NCI-H187 (cell line): ENCODE results near the gene SORBS2.

ENCODE experiments used
- DNase-seq, 2 experiments: peaks; one replicate each; lab custom pipeline; 2025; lab: John Stamatoyannopoulos, UW

SORBS2 gene

DNA sequence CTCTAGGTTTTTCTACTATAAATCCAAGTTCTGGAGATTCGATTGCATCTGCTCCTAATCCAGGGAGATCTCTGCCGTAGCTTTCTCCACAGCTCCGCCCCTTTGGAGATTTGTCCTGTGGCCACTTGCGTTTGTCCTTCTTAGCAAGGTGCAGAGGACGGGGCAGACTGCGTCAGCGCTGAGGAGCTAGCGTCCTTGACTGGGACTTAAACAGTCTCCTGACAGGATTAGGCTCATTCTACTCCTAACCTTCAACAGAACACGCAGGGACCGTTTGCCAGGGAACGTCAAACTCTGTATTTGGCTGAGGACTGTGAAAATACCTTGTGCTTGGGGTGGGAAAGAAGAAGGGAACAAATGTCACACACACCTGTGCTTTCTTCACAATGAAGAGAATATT, 38.6 kb downstream of the SORBS2 start:
- DNase-seq, result no peak

DNA sequence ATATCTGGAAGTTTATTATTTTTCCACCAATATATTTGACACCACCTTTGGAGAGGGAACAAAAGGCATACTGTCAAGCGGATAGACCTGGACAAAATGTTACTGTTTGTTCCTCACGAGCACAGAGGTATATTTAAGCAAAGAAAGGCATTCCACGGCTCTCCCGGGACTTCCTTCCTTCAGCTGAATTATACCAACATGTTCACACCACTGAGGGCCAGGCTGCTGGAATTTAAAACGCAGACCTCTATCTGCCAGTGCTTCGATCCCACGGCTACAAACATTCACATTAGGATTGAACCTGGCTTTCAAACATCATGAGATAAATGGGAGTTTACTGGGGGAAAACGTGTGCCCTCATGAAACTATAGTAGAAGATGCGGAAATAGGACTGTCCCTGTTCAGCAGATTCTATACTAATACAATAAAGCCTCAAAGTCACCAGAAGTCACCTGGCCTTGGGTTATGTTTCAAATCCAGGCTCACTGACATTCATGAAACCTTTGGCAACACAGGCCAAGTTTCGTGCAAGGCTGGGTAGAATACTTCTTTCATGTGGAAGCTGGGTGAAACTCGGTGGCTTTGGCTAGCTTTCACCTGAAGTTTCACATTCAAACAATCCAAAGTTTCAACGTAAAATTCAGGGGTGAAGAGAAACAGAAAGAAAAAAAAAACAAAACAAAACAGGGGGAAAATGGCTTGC, 39.5 kb downstream of the SORBS2 start:
- DNase-seq, result no peak

DNA sequence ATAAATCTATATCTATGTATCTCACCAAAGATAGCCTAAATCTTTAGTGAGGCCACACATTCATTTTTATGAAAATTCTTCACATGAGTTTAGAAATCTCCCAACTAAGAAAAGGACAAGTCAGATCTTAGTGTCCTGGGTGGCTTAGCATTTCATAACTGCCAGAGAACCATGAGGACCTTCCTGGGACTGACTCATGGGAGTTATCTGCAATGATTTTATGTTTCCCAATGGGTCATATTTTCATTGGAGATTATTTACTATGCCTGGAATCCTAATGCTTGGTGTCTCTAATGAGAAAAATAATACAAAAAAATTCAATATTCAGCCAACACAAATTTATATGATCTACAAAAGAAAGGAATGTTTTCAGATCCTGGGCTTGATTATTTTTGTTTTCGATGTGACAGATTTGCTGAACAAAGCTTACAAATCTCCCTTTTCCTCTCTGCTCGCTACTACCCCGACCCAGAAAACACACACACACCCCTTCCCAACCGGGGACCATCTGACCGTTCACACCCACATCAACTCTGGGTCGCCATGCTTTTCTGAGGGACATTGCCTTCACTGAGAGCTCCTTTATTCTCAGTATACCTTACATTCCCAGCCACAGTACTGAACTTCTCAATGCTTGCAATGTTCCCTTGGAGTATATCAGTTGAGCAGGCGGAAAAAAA, 40.1 kb downstream of the SORBS2 start:
- DNase-seq, result no peak

DNA sequence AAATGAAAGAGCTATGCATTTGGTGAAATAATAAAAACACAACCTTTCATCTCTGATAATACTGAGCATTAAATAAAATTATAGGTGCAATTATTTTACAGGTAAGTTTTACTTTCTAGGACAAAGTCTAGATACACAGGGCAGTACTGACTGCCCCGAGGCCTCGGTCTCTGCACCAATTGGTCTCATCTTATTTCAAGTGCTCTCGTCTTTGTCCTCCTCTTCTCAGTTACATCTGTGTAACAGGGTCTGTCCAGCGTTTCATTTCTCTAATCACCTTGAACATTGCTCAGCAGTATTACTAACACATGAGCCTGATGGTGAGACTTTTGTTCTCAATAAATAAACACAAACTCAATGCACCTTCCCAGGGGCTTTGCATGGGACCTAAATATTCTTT, 44.5 kb downstream of the SORBS2 start:
- no peak for DNase-seq

DNA sequence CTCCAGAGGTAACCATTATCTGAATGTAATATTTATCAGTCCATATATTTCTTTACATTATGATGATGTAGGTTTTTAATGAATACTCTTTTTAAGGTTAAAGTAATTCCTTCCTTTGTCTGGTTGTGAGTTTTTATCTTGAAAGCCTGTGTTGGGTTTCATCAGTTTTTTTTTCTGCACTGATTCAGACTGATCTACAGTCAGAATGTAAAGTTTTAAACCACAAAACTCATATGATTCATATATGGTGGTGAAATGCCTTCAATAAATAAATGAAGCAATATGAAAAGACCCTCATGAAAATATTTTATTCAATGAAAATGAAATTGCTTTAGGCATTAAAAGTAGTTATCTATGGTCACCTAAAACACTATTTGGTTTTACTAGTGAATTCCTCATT, 47.1 kb downstream of the SORBS2 start:
- no peak for DNase-seq

DNA sequence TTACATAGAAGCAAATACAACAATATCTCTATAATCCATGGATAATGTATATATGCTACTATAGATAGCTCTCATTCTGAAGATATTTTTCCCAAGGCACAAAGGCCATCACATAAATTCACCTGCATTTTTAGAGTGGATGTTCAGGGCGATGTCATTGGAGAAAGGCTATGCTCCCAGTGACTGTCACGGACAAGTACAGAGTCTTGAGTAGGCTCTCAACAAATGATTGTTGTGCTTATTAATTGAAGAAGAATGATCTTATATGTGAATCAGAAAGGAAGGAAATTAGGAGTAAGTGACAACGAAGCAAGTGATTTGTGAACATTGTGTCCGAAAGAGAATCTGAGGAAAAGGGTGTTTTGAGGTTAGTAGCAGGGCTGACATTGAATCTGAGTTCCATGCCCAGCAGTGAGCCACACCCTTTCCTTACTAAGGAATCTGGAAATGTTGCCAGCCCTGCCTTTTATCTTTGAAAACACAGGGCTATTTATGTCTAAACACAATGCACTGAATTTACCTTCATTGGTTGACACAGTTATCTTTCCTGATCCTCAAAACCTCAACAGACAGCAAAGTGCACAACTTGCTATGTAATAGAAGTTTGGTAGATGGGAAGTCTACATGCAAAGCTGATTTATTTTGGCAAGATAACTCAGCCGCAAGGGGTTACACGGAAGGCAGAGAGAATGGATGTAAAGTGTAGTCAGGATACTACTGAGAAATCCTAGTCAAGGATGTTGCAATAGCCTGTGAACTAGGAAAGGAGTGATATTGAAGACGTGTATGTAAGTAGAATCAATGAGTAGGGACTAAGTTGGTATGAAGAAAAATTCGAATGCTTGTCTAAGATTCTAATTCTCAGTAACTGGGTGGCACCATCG, 50.4 kb downstream of the SORBS2 start:
- no peak for DNase-seq

DNA sequence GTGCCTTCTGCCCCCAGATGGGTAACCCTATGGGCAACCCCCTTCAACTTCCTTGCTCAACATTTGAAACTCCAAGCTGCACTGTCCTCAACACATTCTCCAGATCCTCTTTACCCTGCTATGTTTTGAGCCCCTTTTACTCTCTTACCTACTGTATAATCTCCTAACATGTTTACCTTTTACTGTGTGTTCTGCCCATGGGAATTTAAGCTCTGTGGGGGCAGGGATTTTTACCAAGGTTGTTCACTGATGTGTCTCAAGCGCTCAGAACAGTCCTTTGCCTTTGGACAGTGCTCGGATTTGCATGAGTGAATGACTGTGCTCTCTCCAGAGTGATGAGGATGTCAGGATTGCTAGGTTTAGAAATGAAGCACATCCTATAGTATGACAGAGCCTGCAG, 53.2 kb downstream of the SORBS2 start:
- DNase-seq, result no peak

DNA sequence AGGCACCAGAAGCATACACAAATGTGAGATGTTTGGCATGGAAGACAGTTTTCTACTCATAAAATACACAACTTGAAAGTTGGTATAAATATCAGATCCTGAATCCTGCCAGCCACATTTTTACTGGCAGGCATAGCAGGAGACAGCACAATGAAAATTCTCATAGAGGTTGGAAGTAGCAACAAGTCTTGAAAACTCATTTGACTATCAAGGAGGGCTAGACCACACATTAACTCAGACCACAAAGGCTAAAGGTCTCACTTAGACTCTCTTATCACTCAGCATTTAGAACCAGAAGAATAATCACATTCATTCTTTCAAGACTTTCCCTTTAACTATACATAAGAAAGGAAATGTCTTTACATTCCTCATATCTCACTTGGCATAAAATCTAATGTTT, 56.5 kb downstream of the SORBS2 start:
- no peak for DNase-seq

DNA sequence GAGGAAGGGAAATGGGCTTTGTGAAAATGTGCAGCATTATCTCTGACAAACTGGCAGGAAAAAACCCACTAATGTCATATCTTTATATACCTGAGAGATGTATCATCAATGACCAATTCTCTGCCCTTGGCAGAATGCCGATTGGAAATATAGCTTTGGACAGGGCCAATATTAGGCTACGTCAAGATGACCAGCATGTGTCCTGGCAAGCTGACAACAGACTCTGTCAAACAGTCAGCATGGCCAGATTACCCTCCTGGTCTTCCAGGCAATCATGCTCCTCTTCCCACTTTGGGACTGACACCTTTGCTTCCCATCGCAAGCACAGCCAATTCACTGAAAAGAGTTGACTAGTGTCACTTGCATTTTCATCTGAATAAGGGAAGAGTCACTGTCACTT, 57.0 kb downstream of the SORBS2 start:
- no peak for DNase-seq

DNA sequence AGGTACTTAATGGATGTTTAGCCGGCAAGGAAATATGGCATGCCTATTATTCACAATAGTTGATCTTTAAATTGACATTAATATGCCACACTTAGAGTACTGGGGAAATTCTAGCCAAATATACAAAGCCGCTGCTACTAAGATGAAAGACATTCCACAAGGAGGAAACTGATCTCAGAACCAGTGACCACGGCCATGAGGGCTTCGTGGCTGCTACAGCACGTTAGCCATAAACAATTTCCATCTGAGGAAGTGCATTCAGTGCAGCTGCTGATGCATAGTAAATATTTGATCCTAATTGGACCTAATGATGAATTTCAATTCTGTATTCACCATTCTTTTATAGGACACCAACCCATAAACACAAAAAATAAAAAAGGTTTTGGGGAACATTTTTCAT, 59.1 kb downstream of the SORBS2 start:
- no peak for DNase-seq

DNA sequence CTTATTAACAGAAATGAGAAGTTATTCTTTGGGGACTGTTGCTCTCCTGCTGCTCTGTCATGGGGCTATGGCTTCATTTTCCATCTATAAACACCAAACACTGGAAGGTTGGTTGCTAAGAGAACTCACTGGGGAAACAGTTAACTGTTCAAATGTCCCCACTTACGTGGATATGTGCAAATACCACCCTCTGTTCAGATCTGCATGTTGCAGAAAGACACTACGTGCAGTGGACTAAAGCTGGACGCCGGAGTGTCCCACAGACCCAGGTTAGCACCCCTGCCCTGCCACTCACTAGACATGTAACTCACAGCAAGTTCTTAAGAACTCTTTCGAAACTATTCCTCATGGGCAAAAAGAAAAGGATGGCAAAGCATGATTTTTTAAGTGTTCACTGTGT, 62.1 kb downstream of the SORBS2 start:
- DNase-seq, result no peak

DNA sequence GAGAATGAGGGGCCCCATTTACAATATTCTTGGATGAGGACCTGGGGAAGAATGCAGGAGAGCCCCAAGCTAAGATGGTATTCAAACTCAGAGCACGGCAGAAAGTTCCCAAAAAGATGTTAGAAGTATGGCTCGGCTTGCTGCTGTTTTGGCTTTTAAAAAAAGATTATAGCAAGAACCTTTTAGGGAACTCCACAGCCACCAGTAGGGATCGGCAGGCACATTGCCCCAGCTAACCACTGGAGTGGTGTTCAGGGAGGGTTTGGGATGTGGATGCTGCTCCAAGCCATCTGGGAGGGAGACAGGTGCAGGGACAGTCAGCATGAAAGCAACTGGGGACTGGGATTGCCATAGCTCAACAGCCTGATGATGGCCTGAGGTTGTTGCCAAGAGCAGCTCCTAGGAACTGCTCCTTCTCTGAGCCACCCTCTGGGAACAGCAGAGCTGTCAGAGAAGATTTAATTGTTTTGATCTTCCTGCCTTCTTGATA, 63.0 kb downstream of the SORBS2 start:
- DNase-seq, result no peak

DNA sequence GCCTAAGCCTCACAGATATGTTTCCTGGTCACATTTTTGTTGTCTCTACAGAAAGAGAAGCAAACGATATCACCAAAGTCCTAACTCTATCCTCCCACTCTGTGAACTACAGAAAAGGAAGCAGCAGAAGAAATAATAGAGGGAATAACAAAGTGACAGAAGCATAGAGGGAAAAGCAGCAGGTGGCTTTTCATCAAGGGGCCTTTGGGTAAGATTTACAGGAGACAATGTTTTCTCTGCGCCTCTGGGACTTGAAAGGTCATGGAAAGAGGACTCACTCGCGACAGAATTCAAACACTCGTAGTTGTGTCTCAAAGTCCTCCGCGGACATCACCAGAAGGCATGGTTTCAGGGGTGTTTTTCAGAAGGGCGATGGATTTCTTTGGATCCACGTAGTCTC, 66.1 kb downstream of the SORBS2 start:
- no peak for DNase-seq

DNA sequence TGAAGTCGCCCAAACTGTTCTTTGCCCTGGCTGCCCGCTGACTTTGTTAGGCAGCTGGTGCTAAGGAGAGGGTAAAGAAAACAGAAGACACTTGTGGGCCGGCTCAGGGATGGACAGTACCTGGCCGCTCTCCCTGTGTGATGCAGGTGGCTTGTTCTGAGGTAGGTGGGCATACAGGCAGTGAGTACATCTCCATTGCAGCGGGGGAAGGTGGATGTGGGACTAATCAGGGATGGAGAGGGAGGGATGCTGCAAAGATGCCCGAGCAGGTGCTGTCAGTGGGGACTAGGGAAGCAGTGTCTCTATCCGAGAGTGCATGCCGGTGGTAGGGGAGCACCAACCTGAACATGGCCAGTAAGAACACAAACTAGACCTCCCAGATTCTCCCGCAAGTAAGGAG, 67.0 kb downstream of the SORBS2 start:
- DNase-seq, result no peak

DNA sequence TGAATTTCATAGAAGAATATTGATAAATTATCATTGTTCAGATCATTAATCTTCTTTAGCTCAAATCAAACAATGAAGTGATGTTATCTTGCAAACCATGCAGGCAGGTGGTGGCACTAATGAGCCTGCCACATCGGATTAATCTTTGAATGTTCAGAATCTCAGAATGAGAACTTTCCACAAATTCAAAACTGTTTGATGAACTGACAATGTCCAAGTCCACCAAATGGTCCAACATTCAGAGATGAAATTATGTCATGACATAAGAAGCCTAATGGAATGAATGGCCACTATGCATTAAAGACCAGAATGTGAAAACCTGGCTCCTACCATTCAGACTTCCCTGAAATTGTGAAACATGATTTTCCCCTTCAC, 67.5 kb downstream of the SORBS2 start:
- DNase-seq, result no peak

DNA sequence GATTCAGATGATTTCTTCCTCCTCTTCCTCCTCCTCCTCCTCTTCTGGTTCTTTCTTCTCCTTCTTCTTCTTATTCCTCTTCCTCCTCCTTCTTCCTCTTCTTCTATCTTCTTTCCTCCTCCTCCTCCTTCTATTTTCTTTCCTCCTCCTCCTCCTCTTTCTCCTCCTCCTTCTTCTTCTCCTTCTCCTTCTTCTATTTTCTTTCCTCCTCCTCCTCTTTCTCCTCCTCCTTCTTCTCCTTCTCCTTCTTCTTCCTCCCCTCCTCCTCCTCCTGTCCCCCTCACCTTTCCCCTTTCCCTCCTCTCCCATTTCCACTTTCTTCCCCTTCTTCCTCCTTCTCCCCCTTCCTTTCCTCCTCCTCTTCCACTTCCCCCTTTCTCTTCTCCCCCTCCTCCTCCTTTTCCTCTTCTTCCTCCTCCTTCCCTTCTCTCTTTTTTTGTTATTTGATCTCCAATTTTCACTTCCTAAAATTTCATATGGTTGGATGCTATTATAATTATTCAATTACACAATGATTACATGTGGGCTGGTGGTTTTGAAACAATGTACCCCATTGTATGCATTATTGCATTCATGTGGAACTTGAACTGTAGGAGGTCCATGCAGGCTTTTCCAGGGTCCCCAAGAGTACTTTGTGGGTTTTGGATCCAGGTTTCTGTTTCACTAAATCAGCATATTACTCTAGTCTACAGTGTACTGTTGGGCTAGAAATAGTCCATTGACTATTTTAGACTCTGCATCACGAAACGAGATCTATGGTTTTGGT, 68.1 kb downstream of the SORBS2 start:
- no peak for DNase-seq

DNA sequence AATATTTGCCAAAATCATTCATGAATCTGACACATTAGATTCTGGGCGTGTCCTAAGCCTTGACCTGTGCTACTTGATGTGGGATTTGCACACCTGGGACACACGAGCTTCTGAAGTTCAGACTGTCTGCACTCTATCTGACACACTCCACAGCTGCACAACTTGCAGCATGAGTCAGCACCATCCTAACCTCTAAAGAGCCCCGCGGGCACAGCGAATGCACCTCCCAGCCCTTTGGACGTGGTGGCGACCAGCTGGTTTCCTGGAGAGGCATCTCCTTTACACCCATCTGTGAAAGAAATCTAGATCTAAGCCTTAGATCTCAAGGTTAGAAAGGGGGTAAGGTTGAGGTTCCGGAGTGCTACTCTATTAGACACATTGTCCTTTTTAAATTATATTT, 69.2 kb downstream of the SORBS2 start:
- DNase-seq, result no peak

DNA sequence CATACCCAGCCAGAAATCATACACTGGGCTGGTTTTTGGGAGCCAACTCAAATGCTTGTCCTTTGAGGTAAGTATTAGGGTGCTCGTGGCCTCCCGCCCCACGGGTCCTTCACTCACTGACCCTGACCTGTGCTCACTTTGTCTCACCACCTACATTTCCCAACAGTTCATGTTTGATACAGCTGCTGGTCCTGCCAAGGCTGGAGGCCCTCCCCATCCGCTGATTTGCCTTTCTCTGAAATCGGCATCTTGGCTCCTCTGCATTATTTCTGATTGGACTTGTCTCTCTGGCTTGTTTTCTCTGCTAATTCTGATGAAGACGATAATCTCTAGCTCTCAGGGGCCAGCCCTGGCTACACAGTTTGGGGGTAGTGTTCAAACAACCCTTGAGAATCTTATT, 70.2 kb downstream of the SORBS2 start:
- DNase-seq, result no peak

DNA sequence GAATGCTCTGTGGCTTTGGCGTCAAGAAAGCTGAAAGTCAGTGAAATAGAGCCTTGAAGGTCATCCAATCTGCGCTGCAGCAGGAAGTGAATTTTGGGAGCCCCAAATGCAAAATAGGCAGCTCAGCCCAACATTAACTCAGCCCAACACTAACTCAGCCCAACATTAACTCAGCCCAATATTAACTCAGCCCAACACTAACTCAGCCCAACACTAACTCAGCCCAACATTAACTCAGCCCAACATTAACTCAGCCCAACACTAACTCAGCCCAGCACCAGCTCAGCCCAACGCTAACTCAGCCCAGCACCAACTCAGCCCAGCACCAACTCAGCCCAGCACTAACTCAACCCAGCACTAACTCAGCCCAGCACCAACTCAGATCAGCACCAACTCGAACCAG, 71.5 kb downstream of the SORBS2 start:
- DNase-seq, result no peak

DNA sequence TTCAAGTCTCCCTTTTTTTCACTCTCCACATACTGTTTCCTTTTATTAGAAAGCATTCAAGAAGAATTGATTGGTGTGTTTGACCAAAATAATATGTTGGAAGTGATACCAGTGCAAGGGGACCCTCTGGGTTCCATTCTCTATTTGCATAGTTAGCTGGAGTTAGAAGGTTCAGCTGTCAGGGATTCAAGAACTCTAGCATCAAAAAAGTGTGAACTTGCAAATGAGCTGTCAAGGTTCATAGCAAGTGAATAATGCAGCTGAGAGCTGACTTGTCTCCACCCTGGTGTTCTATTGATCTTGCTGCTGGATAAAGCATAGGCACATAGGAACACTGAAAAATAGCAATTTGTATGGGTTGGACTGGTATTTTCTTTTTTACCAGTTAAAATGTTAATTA, 73.2 kb downstream of the SORBS2 start:
- DNase-seq, result no peak

DNA sequence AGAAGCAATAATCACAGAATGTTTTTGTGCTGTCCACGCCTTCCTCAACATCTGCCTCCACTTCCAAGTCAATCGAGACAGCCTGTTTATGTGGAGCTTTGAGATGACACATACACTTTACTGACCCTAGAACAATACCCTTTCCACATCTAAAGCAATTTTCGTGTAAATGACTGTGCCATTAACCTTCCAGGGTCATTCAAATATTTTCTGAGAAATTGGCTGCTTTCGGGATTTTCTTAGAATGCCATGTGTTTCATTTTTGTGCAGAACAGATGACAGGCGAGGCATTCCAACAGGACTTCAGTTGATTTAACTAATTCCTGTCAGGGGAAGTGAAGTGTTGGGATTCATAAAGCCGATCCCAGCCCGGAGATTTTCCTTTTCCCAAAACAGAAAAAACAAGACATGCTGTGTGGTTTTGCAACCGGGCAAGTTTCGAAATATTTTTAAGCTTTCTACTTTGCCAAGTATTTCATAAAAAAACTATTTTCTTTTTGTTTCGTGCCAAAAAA, 73.9 kb downstream of the SORBS2 start:
- no peak for DNase-seq

DNA sequence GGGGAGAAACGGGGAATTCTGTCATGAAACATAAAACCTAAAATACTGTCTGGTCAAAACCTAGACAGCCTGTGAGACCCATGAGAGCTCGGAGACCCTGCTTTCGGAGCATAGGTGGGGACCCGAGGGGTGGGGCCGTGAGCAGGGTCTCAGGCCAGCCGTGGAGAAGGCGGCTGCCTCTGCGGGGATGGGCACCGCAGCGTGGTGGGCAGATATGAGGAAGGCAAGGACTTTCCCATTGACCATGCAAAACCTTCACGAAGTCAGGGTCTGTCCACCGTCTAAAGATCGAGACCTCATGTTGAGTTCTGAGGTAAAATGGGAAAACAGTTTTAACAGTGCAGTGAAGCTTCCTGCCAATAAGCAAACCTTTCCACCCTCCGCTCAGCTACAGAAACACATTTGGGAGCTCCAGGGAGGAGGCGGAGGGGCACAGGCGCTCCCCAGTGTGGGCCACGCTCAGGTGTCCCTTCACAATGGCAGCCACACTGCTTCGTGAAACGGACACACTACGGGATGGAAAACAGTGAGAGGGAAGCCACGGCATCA, 74.4 kb downstream of the SORBS2 start:
- no peak for DNase-seq
